ENCODE measurements around the gene EPHX1.
"Not testable (repeated sequence)": the region's sequence is repeated elsewhere in the genome, so short reads cannot be mapped to it uniquely, and the experiment has no call there.

The EPHX1 gene

GRCh38 chr1:225777583-225778336 is 32.2 kb upstream of the EPHX1 start, which contains the start of gene SRP9:
SRP9 (plus strand) TSS chr1:225777826; CDS start chr1:225777941, 115 bp downstream.
- DNase-seq, result peak; percentile 99

DNA sequence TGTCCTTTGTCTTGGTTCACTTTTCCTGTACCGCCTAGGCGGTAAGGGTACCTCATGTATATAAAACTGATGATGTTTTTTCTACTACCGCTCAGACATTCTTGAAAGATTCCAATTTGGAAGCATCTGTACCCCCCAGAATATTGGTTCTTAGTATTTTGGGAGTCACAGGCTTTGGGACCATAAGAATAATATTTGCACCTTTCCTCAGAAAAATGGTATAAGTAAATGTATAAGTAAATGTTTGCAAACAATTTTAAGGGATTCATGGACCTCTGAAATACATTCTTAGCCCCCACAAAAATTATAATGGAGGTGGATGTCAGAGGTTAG is 31.6 kb upstream of the EPHX1 start:
- DNase-seq, result no peak

GRCh38 chr1:225779165-225779564 is 30.8 kb upstream of the EPHX1 start:
- DNase-seq, result not testable (repeated sequence)

DNA sequence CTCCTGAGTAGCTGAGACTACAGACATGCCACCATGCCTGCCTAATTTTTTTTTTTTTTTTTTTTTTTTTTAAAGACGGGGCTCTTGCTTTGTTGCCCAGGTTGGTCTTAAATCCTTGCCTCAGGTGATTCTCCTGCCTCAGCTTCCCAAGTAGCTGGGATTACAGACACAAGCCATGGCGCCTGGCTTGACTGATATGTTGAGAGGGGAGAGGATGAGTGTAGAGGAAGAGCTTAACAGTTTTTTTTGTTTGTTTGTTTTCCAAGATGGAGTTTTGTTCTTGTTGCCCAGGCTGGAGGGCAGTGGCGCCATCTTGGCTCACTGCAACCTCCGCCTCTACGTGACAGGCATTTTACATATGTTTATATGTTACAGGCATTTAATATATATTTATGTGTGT is 29.8 kb upstream of the EPHX1 start:
- no peak for DNase-seq

DNA sequence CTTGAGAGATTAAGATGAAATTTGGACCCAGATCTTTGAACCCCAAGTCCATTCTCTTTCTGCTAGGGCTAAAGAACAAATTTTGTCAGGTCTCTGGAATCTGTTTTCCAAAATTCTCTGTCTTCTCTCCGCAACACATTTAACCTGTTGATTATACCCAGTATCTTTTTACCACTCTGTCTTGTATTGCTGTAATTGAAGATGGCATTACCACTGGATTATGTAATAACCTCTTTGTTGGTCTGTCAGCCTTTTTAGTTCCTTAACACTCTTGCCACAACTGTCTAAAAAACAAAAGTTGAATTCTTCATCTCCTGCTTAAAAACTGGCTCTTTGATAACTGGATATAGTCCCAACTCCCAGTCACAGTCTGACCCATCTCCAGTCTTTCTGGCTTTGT is 29.3 kb upstream of the EPHX1 start:
- DNase-seq, result no peak

DNA sequence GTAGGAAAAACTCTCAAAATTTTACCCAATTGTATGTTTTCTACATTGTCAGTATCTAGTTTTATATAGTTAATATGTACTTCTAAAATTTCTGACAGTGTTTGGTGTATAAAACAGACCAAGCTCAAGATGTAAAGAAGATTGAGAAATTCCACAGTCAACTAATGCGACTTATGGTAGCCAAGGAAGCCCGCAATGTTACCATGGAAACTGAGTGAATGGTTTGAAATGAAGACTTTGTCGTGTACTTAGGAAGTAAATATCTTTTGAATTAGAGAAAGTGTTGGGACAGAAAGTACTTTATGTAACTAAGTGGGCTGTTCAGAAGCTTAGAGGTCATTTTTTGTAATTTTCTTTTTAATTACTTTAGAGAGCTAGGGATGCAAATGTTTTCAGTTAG is 20.8 kb upstream of the EPHX1 start:
- not testable (repeated sequence) for DNase-seq

DNA sequence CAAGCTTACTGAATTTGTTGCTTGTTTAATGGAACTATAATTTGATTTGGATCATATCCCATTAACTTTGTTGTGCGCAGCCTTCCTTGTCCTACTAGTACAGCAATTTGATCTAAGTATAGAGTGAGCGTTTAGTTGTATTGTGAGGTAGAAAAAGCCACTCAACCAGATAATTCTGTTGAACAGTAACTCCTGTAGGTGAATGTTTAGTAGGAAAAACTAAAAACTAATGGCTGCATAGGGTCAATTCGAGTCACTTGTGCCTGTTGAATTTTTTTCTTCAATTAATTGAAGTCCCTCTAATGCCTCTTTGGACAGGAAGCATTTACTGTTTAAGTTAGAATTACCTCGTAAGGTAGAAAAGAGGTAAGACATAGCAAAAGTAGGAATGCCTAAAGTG is 15.0 kb upstream of the EPHX1 start:
- no peak for DNase-seq

GRCh38 chr1:225796097-225796496 is 13.8 kb upstream of the EPHX1 start:
- not testable (repeated sequence) for DNase-seq

DNA sequence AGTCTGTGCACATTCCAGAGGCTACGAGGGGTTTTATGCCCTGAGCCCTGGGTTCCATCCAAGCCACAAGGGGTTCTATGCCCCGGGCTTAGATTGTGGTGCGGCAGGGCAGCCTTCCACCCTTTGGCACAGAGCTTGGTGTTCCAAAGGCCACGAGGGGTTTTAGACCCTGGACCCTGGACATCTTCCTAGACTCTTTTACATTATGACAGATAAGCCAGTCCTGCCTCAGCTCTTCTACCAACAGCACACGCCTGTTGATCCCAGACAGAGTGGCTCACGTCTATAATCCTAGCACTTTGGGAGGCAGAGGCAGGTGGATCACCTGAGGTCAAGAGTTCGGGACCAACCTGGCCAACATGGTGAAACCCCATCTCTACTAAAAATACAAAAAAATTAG is 8.8 kb upstream of the EPHX1 start:
- not testable (repeated sequence) for DNase-seq

DNA sequence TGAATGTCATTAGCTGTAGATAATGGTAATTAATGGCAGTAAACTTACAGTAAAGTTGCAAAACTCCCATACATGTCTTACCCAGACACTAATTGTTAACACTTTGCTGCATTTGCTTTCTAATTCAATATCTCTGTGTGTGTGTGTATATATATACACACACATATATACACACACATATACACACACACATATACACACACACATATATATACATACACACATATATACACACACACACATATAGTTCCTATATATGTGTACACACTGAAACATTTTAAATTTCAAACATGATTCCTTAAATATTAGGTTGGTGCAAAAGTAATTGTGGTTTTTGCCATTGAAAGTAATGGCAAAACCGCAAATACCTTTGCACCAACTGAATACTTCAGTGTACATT is 3.7 kb upstream of the EPHX1 start:
- DNase-seq, result no peak

DNA sequence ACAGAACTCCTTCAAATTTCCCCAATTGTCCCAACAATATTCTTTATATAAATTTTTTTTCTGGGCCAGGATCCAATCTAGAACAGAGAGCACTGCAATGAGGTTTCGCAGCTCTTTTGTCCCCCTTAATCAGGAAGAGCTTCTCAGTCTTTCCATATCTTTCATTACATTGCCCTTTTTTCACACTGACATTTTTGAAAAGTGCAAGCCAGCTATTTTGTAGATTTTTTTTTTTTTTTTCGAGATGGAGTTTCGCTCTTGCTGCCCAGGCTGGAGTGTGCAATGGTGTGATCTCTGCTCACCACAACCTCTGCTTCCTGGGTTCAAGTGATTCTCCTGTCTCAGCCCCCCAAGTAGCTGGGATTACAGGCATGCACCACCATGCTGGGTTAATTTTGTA is 3.2 kb upstream of the EPHX1 start:
- DNase-seq, result not testable (repeated sequence)

- DNase-seq, result peak; percentile 53
Measured at GRCh38 chr1:225808136-225808535, 1.8 kb upstream of the EPHX1 start.

DNA sequence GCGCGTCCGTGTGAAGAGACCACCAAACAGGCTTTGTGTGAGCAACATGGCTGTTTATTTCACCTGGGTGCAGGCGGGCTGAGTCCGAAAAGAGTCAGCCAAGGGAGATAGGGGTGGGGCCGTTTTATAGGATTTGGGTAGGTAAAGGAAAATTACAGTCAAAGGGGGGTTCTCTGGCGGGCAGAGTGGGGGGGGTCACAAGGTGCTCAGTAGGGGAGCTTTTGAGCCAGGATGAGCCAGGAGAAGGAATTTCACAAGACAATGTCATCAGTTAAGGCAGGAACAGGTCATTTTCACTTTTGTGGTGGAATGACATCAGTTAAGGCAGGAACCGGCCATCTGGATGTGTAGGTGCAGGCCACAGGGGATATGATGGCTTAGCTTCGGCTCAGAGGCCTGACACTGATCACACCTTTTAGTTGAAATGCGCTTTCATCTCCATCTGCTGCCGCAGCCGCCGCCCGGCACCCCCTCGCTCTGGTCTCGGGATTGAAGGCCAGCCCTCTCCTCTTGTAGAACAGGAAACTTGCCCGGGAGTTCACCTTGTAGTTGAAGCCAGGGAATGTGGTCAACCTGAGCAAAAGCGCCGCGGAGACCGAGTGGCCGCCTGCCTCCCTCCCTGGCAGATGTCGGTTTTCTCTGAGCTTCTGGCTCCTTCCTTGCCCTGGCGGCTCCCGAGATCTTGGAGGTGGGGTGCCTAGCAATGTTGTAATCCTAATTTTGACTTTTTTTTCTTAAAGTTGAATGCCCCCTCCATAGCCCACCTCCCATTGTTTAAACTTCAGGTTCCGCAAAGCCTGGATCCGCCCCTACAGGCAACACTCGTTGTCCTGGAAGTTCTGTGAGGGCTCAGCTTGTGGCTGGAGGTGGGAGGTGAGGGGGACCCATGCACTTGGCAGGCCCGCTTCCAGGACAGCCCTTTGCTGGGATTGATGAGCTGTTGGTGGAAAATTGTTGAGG is 935 bp downstream of the EPHX1 start:
- DNase-seq, result not testable (repeated sequence)

GRCh38 chr1:225811622-225812487 is 1.9 kb downstream of the EPHX1 start:
- DNase-seq, result no peak

- no peak for DNase-seq
Measured at GRCh38 chr1:225812488-225813213, 2.7 kb downstream of the EPHX1 start.

DNA sequence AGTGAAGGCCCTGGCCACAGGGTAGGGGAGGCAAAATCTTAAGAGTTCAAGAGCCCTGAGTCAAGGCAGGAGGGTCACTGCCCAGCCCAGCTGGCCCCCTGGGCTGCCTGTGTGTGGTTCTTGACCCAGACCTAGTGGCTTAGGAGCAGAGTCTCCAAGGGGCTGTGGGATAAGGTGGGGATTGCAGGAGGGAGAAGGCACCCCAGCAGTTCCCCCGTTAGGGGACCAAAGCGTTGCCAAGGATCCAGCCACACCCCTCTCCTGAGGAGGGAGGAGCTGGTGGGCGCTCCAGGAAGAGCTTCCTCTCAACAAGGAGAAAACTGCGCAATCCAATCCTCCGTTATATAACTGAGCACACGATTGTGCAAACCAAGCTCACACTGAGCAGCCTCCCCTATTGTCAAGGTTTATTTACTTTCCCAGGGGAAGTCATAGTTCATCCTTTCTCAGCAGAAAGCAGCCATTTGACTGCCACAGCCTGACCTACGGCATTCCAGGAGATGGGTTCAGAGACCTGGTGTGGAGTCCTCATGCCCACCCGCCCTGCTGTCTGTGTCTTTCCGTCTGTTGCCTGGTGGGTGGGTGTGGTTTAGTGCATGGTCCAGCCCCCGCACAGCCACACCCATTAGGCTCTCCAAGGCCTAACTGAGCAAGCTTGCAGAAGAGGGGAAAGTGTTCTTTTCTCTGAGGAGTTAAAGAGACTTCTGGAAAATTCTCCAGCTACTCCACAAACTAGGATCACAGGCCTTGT is 3.5 kb downstream of the EPHX1 start:
- DNase-seq, result peak; percentile 71

DNA sequence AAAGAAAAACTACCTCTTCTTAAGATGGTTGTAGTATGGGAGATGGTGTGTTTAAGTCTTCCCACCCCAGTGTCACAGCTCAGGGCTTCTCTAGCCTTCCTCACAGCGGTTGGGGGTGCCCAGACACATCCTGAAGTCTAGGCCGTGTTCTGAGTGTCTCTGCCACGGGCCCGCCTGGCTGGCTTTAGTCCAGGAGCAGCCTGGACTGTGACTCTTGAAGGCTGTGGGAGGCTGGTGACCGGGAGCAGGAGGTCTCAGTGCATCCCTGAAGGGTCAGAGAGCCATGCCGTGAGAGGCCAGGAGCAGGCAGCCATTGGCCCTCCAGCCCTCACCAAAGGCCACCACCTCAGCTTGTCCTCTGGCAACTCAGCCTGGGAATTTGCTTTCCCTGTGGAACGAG is 4.5 kb downstream of the EPHX1 start:
- DNase-seq, result no peak

GRCh38 chr1:225815090-225815489 is 5.2 kb downstream of the EPHX1 start:
- DNase-seq, result not testable (repeated sequence)

GRCh38 chr1:225815526-225816178 is 5.7 kb downstream of the EPHX1 start:
- DNase-seq, result no peak

DNA sequence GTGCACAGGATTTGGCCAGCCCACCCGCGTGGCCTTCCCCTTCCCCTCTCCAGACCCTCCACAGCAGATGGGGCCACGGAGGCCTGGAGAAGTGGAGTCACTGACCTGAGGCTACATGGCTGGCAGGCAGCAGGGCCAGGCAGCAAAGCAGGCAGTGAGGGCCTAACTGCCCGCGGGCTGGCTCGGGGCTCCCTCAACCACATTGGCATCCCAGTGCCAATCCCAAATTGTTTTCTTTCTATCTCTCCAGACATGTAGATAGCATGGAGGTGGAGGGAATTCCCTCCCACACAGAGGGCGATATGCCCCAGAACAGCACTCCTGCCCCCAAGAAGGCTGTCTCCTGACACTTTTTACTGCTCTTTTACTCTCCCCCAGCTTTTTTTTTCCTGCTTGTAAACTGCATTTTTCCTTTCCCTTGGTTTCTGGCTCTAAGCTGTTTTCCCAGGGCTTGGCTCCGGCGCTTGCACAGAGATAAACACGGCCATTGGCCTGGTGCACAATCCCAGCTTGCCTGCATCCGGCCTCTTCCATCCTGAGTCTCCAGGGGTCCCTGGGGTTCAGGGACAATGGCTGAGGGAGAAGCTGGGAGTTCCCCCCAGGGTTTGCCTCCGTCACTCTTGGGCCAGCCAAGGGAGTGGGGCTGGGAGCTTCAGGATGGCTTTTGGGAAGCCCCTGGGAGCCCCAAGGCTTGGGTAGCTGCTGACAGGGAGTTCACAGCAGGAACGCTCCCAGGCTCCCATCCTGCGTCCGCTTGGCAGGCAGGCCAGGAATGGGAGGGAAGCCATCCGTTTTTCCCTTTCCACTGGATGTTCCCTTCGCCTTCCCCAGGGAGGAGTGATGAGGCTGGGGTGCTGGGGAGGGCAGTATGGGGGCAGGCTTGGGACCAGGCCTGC is 7.0 kb downstream of the EPHX1 start:
- DNase-seq, result no peak

All from hematopoietic multipotent progenitor cell treated with erythropoietin and hydrocortisone succinate and interleukin-3 and kit ligand, for 8 days (in vitro differentiated cells).